GM18907 (cell line): ENCODE measurements around the gene EPN2.

Source experiments
- ATAC-seq: cut with Tn5 transposase; IDR thresholded peaks from one replicate; pipeline ENCODE4 v1.9.1; 2021; ENCODE audit warnings: mild to moderate bottlenecking, moderate library complexity; ENCODE audit not compliant: unreplicated experiment

Gene EPN2

DNA sequence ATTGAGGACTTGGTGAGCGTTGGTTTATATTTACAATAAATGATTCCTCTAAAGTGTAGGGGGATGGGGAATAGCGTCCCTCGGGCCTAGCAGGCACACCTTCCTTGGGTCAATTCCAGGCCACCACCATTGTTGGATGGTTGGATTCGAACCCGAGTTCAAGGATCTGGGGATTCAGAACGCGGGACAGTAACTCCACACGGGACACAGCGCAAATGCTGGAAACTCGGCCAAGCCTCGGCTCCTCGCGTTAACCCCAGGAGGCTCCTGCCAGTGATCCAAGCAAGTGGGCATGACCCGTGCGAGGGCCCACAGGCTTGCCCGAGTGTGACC is 124.7 kb downstream of the EPN2 start:
- ATAC-seq: no peak

- ATAC-seq: peak; percentile 77
Observed at GRCh38 chr17:19362277-19363113, 125.3 kb downstream of the EPN2 start, which contains the start of gene B9D1. B9D1 (minus strand) TSS chr17:19362723; CDS start chr17:19362569, 154 bp downstream.

DNA sequence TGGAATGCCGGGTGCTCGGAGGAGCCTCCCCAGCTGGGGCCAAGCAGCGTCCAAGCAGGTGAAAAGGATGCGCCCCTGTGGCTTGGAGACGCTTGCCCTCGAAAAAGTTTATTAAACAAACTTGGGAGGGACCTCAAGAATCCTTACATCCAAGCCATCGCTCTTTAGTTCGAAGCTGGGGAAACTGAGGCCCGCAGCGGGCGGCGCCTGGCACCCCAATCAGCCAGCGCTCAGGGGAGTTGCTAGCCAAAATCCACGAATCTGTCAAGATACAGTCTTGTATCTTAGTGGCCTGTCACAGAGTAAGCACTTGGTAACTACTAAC is 125.9 kb downstream of the EPN2 start:
- ATAC-seq: no peak

DNA sequence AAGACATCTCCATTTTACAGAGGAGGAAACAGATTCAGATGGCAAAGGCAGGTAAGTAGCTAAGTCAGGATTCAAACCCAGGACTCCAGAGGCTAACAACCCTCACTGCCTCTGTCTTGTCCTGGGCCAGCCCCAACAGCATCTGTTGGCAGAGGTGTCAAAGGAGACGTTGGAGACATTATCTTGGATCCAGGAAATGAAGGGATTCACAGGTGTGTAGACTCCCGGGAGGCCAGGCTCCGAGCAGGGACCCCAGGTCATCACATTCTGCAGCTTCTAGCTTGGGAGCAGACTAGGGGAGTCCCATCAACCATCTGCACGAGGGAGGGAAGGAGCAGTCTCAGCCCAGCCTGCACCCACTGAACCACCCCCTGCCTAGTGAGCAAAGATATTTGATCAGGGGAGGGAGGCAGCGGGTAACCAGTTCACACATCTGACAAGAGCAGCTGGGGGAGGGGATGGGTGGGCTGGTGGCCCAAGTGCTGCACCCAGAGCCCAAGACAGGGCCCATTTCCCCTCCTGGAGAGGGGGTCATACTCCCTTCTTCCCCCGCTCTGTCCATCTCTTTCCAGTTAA is 126.4 kb downstream of the EPN2 start:
- no peak for ATAC-seq

- ATAC-seq: no peak
Observed at GRCh38 chr17:19364699-19365498, 127.7 kb downstream of the EPN2 start.

DNA sequence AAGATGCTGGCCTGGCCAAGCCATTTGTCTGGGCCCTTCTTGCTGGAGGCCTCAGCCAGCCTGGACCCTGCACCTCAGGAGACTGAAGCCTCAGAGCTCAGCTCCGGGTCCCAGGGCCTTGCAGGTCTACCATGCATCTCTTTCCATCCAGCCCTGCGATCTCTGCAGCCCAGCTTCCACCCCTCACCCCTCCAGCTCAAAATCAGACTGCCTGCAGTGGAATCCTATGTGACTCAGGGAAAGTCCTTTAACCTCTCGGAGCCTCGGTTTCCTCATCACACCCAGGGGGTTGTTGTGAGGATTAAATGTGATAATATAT is 128.3 kb downstream of the EPN2 start:
- no peak for ATAC-seq

GRCh38 chr17:19365833-19366636 is 128.9 kb downstream of the EPN2 start:
- ATAC-seq: no peak

- ATAC-seq: no peak
Observed at GRCh38 chr17:19366637-19366972, 129.4 kb downstream of the EPN2 start.

DNA sequence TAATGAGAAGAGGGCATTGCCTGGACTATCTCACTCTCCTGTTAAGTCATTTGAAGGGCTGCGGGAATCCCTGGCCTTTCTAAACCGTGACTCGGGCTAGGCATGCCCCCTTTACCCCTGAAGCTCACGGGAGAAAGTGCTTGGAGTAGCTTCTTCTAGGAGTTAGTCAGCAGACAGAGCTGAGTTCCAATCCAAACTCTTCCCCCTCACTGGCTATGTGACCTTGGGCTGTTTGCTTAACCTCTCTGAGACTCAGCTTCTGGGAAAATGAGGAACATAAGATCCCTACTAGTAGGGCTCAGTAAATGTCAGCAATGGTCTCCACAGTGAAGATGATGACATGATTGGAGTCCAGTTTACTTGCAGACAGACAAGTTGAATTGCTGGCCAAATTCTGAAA is 131.1 kb downstream of the EPN2 start:
- no peak for ATAC-seq

DNA sequence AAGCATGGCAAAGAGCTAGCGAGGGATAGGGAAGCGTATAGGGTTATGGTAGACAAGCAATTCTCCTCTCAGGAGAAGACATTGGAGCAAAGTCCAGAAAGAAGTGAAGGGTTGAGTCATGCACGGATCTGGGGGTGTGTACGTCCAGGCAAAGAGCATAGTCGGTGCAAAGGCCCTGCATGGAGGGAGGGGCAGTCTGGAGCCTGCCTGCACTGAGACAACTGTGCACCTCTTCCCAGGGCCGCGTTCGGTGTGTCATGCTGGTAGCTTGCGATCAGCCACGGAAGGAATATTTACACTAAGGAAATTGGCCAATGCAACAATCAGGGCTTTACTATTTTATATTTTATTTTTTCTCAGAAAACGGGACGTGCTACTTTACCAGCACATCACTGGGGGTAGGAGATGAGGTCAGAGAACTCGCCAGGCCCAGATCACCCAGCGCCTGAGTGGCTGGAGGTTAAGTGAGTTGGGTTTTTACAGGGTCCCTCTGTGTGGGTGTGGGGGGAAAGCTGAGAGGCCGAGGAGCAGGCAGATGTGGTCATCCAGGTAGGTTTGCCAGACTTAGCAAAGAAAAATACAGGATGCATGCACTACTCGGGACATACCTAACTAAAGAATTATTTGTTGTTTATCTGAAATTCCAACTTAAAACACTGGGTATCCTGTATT is 132.1 kb downstream of the EPN2 start:
- ATAC-seq: no peak

GRCh38 chr17:19369846-19370492 is 132.8 kb downstream of the EPN2 start:
- ATAC-seq: no peak

DNA sequence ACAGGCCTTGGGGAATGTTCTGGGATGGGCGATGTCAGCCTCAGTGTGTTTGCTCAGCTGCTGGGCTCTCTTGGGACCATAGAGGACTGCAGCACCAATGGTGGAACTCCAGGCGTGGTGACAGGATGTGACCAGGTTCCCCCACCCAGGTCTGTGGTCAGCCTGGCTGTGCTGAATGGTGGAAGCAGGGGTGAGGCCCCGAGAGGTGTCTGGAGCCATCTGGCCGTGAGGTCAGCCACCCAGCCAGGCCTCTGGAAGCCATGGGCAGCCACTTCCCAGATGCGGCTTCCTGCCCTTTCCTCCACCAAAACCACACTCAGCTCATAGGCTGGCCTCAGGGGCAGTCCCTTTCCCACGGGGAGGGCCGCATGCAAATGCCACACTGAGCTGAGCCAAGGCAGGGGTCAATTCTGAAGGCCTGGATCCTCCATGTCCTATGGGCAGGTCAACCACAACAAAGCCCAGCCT is 133.4 kb downstream of the EPN2 start:
- ATAC-seq: peak; percentile 60

DNA sequence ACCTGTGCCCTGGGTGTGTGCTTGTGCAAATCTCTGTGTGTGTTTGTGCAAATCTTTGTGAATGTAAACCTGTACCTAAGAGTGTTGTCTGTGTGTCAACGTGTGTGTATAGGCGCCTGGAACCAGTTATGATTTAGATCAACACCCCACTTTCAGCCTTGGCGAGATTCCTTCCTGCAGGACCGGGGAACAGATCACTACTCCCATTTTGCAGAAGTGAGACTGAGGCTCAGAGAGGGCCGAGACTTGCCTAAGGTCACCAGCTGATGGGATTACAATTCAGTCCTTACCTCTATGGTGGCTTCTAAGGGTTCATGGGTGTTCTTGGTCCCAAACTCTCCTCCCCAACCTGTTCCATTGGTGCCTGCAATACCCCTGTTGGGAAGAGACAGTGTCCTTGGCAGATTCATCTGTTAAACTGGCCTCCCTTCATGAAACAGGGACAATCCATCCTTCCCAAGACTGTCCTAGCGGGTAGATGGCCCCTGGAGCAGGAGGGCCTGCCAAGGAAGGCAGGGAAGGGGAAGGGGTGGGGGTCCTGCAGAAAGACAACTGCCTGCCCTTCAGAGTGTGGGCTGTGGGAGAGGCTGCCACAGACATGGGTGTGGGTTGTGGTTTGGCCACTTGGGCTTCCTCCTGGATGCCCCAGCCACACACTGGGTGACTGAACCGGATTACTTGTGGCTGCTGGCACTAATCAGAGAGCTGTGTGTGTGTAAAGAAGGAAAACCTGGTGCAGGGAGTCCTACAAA is 134.3 kb downstream of the EPN2 start:
- no peak for ATAC-seq

- no peak for ATAC-seq
Observed at GRCh38 chr17:19372011-19372370, 134.8 kb downstream of the EPN2 start.

- ATAC-seq: no peak
Observed at GRCh38 chr17:19372439-19372838, 135.3 kb downstream of the EPN2 start.

DNA sequence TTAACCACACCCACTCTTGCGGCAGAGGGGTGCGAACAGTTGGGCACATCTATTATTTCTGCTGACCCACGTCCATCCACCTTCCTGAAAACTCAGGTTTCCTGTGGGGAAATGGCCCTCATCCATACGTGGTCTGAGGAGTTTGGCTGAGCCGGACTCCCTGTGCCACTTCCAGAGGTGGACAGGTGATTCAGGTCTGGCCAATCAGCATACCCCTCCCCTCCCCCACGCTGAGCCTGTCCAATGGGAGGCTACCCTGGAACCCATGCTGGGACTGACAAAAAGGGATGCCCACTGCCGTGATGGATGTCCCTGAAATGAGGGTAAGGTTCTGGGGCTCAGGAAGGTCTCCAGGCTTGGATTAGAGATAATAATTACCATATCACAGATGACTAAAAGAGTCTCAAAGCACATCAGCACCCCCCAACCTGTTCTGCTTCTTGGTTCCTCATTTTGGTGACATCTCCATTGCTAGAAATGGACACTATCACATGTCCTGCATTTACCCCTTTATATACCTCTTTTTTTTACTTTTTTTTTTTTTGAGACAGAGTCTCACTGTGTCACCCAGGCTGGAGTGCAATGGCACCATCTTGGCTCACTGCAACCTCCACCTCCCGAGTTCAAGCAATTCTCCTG is 135.8 kb downstream of the EPN2 start:
- no peak for ATAC-seq

DNA sequence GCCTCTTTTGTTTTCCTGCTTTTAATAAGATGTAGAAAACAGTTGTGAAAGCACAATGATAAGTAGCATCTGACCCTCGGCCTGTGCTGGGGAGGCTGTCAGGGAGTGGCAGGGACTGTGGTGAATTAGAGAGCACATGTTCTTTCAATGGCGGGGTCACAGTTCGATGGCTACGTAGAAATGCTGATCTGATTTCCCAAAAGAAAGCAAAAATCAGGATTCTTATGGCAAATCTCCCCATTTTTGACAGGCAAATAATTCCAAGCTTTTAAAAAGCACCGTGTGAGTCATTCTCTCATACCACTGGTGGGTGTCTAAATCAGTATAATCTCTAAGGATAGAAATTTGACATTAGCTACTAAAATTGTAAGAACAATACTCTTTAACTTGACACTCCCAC is 137.0 kb downstream of the EPN2 start:
- ATAC-seq: no peak

DNA sequence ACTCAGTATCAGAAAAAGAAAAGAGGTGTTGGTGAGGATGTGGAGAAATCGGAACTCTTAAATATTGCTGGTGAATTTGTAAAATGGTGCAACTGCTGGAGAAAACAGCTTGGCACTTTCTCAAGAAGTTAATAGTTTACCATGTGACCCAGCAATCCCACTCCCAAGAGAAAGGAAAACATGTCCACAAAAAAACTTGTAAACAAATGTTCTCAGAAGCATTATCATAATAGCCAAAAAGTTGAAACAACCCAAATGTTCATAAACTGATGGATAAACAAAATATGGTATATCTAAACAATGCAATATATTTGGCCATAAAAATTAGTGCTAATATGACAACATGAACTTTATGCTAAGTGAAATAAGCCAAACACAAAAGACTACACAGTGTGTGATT is 138.6 kb downstream of the EPN2 start:
- no peak for ATAC-seq

DNA sequence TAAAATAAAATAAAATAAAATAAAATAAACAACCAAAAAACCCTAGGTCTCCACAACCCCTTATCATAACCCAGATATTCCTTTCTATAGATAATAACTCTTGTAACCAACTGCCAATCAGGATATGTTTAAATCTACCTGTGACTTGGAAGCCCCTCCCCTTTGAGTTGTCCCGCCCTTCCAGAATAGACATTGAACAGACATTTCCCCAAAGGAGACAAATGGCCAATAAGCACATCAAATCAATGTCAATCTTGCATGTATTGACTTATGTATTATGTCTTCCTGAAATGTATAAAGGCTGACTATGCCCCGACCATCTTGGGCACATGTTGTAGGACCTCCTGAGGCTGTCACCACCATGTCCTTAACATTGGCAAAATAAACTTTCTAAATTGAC is 139.6 kb downstream of the EPN2 start:
- ATAC-seq: no peak
